ENCODE results near the gene ITPKB. TPM values are rescaled to one million over a fixed set of nuclear protein-coding genes. Genes with fewer than 3 reads are reported as not detected.
A peak's percentile ranks its signal among the peaks of the same experiment; 100 is the strongest.

The ITPKB gene
- polyA plus RNA-seq, 1 experiment, result 2.8 TPM

- peak overlapping the region; percentile 68 for H3K27ac ChIP-seq (ENCODE audit: low read depth, low read length)
- DNase-seq (ENCODE audit: low read depth, low spot score), result no peak
- TF ChIP-seq, protein P1, sequence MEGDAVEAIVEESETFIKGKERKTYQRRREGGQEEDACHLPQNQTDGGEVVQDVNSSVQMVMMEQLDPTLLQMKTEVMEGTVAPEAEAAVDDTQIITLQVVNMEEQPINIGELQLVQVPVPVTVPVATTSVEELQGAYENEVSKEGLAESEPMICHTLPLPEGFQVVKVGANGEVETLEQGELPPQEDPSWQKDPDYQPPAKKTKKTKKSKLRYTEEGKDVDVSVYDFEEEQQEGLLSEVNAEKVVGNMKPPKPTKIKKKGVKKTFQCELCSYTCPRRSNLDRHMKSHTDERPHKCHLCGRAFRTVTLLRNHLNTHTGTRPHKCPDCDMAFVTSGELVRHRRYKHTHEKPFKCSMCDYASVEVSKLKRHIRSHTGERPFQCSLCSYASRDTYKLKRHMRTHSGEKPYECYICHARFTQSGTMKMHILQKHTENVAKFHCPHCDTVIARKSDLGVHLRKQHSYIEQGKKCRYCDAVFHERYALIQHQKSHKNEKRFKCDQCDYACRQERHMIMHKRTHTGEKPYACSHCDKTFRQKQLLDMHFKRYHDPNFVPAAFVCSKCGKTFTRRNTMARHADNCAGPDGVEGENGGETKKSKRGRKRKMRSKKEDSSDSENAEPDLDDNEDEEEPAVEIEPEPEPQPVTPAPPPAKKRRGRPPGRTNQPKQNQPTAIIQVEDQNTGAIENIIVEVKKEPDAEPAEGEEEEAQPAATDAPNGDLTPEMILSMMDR (IDR thresholded peaks at IDR 0.05; ENCODE audit: low read depth, low read length), result no peak; the same call in 1 of the 2 replicates
- ChIA-PET CTCF (interaction anchor here (1.4 to 1.9 kb wide), 2 partner anchors 54 to 59 kb away, joined by 3 to 10 read pairs; partner anchors contain the start of gene ITPKB), POLR2A (interaction anchor here (0.6 to 1.3 kb wide), 5 partner anchors 12 to 135 kb away, joined by 3 to 6 read pairs (median 3); no protein-coding TSS in a partner anchor)
- H3K9me3 ChIP-seq (ENCODE audit: control insufficient read depth, insufficient read depth, low read length), result no peaks in the 10 kb centered on the region
- peaks cover 5% of the 10 kb centered on the region for H3K27me3 ChIP-seq (ENCODE audit: control insufficient read depth, insufficient read depth, low read length)
- peak overlapping the region; percentile 58 for H3K4me3 ChIP-seq (ENCODE audit: low read depth, low read length)
Observed at GRCh38 chr1:226679853-226680516, 59.1 kb downstream of the ITPKB start.

DNA sequence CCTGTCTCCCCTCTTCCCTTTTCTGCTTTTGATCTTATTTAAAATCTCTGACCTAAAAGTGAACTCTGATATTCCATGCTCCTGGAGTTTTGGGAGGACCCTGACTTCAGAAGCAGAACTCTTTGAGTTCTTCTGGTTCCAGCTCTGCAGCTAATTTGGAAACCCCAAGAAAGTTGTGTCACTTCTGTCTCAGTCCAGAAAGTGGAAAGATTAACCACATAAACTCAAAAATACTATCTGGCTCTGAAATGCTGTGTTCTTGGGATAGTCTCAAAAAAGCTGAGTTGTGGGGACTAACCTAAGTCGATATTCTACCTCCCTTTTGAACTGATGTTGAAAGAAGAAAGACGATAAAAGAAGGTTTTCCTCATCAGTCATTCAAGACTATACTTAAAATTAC is 59.8 kb downstream of the ITPKB start:
- Histone ChIP-seq H3K27me3 (ENCODE audit: control insufficient read depth, insufficient read depth, low read length) (peaks cover 5% of the 10 kb centered on the region), H3K27ac (ENCODE audit: low read depth, low read length) (no peak overlapping the region), H3K9me3 (ENCODE audit: control insufficient read depth, insufficient read depth, low read length) (no peaks in the 10 kb centered on the region), H3K4me3 (ENCODE audit: low read depth, low read length) (no peak overlapping the region)
- POLR2A ChIA-PET, result interaction anchor here (0.6 to 1.3 kb wide), 3 partner anchors 11 to 17 kb away, joined by 3 to 5 read pairs (median 3); no protein-coding TSS in a partner anchor
- DNase-seq (ENCODE audit: low read depth, low spot score), result no peak
- CTCF ChIA-PET, result interaction anchor here (1.9 kb wide), 1 partner anchor 53 kb away, joined by 10 read pairs; no protein-coding TSS in a partner anchor
- TF ChIP-seq, protein P1 (IDR thresholded peaks at IDR 0.05; ENCODE audit: low read depth, low read length), result no peak

DNA sequence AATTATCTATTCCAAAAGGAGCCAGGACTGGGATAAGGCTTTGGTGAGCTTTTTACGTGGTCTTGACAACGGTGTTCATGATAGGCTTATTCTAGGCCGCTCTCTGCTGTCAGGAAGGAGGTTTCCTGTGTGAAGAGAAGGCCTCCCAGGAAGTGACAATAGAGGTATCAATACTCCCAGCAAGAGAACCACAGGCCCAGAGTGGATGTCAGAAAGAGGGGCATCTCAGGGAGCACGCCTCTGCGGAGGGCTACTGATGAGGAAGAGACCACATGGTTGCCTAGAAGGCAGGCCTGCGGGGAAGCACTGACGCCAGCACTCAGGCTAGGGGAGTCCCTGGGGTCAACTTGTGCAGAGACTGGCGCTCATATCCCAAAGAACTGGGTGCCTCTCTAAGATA is 60.4 kb downstream of the ITPKB start:
- ChIA-PET CTCF (interaction anchor here (1.9 kb wide), 1 partner anchor 53 kb away, joined by 10 read pairs; no protein-coding TSS in a partner anchor), POLR2A (interaction anchor here (1.2 kb wide), 1 partner anchor 15 kb away, joined by 3 read pairs; no protein-coding TSS in a partner anchor)
- TF ChIP-seq, protein P1 (IDR thresholded peaks at IDR 0.05; ENCODE audit: low read depth, low read length), result no peak
- H3K27ac ChIP-seq (ENCODE audit: low read depth, low read length), result no peak overlapping the region
- no peaks in the 10 kb centered on the region for H3K9me3 ChIP-seq (ENCODE audit: control insufficient read depth, insufficient read depth, low read length)
- H3K27me3 ChIP-seq (ENCODE audit: control insufficient read depth, insufficient read depth, low read length), result peaks cover 5% of the 10 kb centered on the region
- no peak for DNase-seq (ENCODE audit: low read depth, low spot score)
- no peak overlapping the region for H3K4me3 ChIP-seq (ENCODE audit: low read depth, low read length)

DNA sequence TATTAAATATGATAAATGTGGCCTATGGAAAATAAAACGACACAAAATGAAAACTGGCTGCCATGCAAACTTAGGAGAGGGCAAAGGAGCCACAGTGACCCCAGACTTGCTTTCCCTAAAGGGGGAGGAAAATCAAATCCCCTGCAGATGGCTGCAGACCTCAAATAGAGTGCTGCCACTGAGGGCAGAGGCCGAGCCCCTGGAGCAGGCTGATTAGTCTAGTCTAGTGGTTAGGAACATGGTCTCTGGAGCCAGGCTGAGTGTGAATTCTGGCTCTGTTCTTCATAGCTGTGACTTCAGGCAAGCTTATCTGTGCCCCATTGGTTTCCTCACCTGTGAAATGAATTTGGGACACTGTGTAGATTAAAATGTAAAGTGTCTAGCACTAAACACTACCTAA is 60.8 kb downstream of the ITPKB start:
- TF ChIP-seq, protein P1 (IDR thresholded peaks at IDR 0.05; ENCODE audit: low read depth, low read length), result no peak
- DNase-seq (ENCODE audit: low read depth, low spot score), result no peak
- Histone ChIP-seq H3K27me3 (ENCODE audit: control insufficient read depth, insufficient read depth, low read length) (peaks cover 5% of the 10 kb centered on the region), H3K9me3 (ENCODE audit: control insufficient read depth, insufficient read depth, low read length) (no peaks in the 10 kb centered on the region), H3K27ac (ENCODE audit: low read depth, low read length) (no peak overlapping the region), H3K4me3 (ENCODE audit: low read depth, low read length) (no peak overlapping the region)
- ChIA-PET CTCF (no interaction called here), POLR2A (interaction anchor here (1.2 kb wide), 1 partner anchor 14 kb away, joined by 3 read pairs; no protein-coding TSS in a partner anchor)
